AG09309 (cell line): ENCODE measurements around the gene C7orf57.
"Not testable (repeated sequence)": the region's sequence is repeated elsewhere in the genome, so short reads cannot be mapped to it uniquely, and the experiment has no call there.

Experiments
- DNase-seq: peaks from one replicate; pipeline ENCODE4 v3.0.0-alpha.2; 2010; ENCODE audit warnings: low read depth
- H3K4me3 ChIP-seq: 2 replicates; pipeline ENCODE4 v1.5.1; 2011; ENCODE audit warnings: mild to moderate bottlenecking, low read depth, low read length, moderate library complexity; ENCODE audit not compliant: control insufficient read depth
- TF ChIP-seq, protein P1 (sequence below): IDR thresholded peaks from 2 replicates; pipeline ENCODE4 v1.5.1; 2011; ENCODE audit warnings: mild to moderate bottlenecking, low read depth, low read length, inconsistent platforms; ENCODE audit not compliant: insufficient read depth, control insufficient read depth; ENCODE audit errors: missing control alignments

Gene C7orf57

DNA sequence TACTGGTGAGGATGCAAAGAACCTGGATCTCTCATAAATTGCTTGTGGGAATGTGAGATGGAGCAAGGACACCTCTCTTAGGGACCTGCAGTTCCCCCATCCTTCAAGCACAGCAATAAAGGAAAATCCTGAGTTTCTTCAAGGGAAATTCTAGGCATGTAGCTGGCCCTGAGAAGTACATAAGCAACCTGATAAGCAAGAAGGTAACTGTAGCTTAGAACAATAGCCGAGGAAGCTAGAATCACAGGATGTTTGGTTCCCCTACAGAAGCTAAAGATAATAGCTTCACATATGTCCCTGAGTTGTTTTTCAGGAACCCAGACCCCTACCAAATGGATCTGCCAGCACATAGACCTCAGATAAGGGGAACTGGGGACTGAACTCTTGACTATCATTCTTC, 42.1 kb downstream of the C7orf57 start:
- no peak overlapping the region for H3K4me3 ChIP-seq
- DNase-seq, result no peak
- TF ChIP-seq, protein P1, sequence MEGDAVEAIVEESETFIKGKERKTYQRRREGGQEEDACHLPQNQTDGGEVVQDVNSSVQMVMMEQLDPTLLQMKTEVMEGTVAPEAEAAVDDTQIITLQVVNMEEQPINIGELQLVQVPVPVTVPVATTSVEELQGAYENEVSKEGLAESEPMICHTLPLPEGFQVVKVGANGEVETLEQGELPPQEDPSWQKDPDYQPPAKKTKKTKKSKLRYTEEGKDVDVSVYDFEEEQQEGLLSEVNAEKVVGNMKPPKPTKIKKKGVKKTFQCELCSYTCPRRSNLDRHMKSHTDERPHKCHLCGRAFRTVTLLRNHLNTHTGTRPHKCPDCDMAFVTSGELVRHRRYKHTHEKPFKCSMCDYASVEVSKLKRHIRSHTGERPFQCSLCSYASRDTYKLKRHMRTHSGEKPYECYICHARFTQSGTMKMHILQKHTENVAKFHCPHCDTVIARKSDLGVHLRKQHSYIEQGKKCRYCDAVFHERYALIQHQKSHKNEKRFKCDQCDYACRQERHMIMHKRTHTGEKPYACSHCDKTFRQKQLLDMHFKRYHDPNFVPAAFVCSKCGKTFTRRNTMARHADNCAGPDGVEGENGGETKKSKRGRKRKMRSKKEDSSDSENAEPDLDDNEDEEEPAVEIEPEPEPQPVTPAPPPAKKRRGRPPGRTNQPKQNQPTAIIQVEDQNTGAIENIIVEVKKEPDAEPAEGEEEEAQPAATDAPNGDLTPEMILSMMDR, result no peak

DNA sequence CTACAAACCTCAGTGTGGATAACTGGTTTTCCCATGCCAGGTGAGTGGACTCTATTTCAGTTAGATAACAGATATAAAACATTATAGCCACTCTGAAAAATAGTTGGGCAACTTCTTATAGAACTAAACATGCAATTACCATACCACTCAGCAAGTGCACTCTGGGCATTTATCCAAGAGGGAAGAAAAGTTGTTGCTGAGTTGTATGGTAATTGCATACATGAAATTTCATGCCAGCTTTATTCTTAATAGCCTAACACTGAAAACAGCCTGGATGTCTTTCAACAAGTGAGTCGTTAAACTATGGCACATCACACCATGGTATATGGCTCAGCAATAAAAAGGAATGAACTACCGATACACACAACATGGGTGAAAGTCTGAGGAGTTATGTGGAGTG, 43.1 kb downstream of the C7orf57 start:
- no peak for DNase-seq
- no peak overlapping the region for H3K4me3 ChIP-seq
- TF ChIP-seq, protein P1, result no peak

DNA sequence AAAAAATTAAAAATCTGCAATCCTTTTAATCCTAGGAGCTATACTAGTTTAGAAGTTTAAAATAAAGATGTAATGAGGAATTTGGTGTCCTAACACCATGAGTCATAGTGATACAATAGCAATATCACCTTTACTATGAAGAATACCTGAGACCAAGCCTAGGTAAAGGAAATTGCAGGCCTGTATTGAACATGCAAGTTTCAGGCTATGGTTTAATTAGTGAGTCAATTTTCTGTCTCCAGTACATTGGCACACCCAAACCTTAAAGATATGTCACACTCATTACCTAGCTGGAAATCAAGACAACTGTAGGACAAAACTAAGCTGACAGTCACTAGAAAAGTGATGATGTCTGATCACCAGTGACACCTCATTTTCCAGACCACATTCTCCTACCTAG, 47.0 kb downstream of the C7orf57 start:
- H3K4me3 ChIP-seq, DNase-seq: not testable (repeated sequence)

DNA sequence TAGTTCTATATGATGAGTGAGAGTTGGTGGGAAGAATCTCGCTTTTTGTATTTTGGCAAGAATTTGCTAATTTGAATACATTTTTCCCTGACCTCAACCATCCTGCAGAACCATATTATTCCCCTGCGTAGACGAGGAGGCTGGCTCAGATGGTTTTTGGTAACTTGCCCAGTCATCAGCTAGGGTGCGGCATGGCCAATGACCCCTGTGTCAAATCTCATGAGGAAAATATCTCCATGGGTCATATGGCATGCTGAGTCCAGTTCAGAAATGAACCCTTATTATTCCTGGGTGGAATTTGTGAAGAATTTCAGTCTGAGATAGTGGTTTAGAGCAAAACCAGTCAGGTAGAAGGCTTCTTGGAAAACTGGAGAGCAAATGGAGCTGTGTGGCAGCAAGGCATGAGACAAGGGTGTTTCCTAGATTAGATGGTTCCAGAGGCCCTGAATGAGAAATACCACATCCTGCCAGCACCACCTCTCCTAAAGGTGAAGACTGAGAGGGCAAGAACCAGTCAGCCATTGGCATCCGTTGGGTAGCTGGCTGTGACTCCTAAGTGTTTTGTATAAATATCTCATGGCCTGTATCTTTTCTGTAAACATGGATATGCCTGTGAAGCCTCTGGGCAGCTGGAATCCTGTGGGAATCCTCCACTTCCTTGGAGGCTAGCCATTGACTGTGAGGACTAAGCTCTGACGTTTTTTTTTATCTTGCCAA, 47.9 kb downstream of the C7orf57 start:
- no peak for DNase-seq
- TF ChIP-seq, protein P1, result no peak
- no peak overlapping the region for H3K4me3 ChIP-seq

DNA sequence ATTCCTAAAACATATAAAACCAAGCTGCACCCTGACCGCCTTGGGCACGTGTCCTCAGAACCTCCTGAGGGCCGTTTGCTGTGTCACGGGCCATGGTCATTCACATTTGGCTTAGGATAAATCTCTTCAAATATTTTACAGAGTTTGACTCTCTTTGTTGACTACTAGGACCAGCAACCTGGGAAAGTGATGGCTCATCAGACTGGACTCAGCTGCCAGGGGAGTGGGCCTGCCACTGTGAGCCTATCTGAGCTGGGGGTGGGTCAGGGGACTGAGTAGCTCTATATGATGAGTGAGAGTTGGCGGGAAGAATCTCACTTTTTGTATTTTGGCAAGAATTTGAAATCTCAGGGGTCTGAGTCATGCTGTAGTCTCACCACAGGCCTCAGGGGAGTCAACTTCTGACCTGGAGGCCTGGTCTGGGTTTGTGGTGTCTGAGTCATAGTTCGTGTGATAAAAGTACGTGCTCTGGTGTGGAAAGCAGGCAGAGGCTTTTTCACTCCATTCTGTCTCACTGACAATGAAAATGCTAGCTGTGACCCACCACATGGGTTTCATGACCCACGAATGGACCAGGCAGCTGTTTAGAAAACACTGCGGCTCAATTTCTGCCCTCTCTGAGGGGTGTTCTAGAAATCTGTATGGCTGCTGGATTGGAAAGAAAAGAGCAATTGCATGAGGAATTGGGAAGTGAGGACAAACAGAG, 49.5 kb downstream of the C7orf57 start:
- DNase-seq, result peak; percentile 96
- no peak overlapping the region for H3K4me3 ChIP-seq
- TF ChIP-seq, protein P1, result no peak

DNA sequence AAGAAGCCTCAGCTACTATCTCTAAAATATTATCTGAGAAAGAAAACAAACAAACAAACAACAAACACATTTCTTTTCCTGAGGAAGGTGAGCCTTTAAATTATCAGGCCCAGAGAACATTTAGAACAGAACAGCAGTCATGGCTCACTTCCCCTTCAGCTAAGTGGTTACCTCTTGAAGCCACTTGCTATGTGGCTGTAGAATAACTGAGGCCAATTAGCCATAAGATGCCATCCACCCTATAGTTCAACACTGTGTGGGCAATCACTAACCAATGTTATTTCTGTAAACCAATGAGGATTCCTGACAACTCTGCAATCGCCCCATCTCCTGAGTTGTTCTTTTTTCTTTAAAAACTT, 50.1 kb downstream of the C7orf57 start:
- no peak overlapping the region for H3K4me3 ChIP-seq
- no peak for DNase-seq
- TF ChIP-seq, protein P1, result no peak

DNA sequence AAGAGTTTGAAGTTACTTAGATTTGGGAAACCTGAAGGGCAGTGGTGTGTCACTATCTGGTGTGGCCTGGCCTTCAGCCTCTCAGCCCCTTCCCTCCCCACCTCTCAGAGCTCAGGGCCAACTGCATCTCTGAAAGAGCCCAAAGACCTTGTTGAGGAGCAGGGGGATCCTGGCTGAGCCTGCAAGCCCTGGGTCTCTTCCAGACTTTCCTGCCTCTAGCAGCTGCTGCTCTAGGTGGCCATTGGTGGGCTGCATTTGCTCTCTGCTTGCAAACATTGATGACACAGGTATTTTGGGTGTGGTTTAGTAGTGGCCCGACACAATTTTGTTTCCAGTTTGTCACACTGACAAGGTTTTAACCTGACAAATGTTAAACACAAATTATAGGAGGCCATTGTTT, 50.6 kb downstream of the C7orf57 start:
- DNase-seq, result no peak
- no peak overlapping the region for H3K4me3 ChIP-seq

More for the DNA sequence above, 50.6 kb downstream of the C7orf57 start:
- TF ChIP-seq, protein P1, result no peak
